ENCODE measurements around the gene DDX19B. TPM values are rescaled to one million over a fixed set of nuclear protein-coding genes. Genes with fewer than 3 reads are reported as not detected.

Gene DDX19B
- total RNA-seq, 1 donor from 2014 or later: 33.7 TPM

- ChIA-PET CTCF (interaction anchor here (0.9 kb wide), 1 partner anchor 11 kb away, joined by 3 read pairs; no protein-coding TSS in a partner anchor), POLR2A (interaction anchor here (0.5 to 0.6 kb wide), 2 partner anchors 54 to 70 kb away, joined by 5 to 10 read pairs; no protein-coding TSS in a partner anchor)
- H3K27me3 Mint-ChIP-seq: no peaks in the 10 kb centered on the region
- peaks cover 22% of the 10 kb centered on the region for H3K36me3 Mint-ChIP-seq (ENCODE audit: low read depth)
- TF ChIP-seq CTCF (IDR thresholded peaks at IDR 0.05): no peak
- H3K27ac Mint-ChIP-seq: no peak overlapping the region
- H3K4me1 Mint-ChIP-seq: peaks cover 16% of the 10 kb centered on the region
- ATAC-seq (ENCODE audit: low read depth) (no peak), DNase-seq (no peak)
- no peak overlapping the region for H3K4me3 Mint-ChIP-seq
- intact Hi-C loops (cut with micrococcal nuclease): loop anchor here (5.0 kb wide), 2 partner anchors 94 to 269 kb away; no protein-coding TSS in a partner anchor
- H3K9me3 Mint-ChIP-seq: no peaks in the 10 kb centered on the region
These were observed 84.5 kb downstream of the DDX19B start for GRCh38 chr16:70383421-70383960.

Other genes starting within 250 kb of the DDX19B start
- 20.9 and 22.1 TPM in 2 replicates for gene PDPR, start 184.9 kb upstream of the DDX19B start, total RNA-seq
- gene CLEC18C, start 125.4 kb upstream of the DDX19B start, total RNA-seq: 0.31 and 0.46 TPM in 2 replicates
- 30.5 and 32.0 TPM in 2 replicates for gene EXOSC6, start 47.2 kb upstream of the DDX19B start, total RNA-seq
- 152 and 154 TPM in 2 replicates for gene AARS1, start 9.7 kb upstream of the DDX19B start, total RNA-seq
- gene DDX19A, start 47.7 kb downstream of the DDX19B start, total RNA-seq: 38.2 and 45.4 TPM in 2 replicates
- gene ST3GAL2, start 139.9 kb downstream of the DDX19B start, total RNA-seq: 51.5 and 57.4 TPM in 2 replicates
- 20.1 and 21.4 TPM in 2 replicates for gene FCSK, start 155.4 kb downstream of the DDX19B start, total RNA-seq
- 39.8 and 42.5 TPM in 2 replicates for gene COG4, start 224.4 kb downstream of the DDX19B start, total RNA-seq
- gene SF3B3, start 224.6 kb downstream of the DDX19B start, total RNA-seq: 444 and 463 TPM in 2 replicates

Data from activated B cell treated with CpG ODN at 0.5 μM for 24 hours (primary cell).